H1 (cell line): ENCODE data around the gene HLF. TPM values are rescaled to one million over a fixed set of nuclear protein-coding genes. Genes with fewer than 3 reads are reported as not detected.

Experiments
- POLR2AphosphoS5 ChIP-seq: IDR thresholded peaks from 2 replicates; pipeline ENCODE4 v1.6.1; 2011; ENCODE audit warnings: low read depth, low read length
- SP4 ChIP-seq: IDR thresholded peaks from 2 replicates; pipeline ENCODE4 v1.6.1; 2012; ENCODE audit warnings: low read length, inconsistent platforms
- YY1 ChIP-seq: IDR thresholded peaks from 2 replicates; pipeline ENCODE4 v1.6.1; 2011; ENCODE audit warnings: low read depth, mild to moderate bottlenecking, low read length
- polyA plus RNA-seq, 7 experiments: library from polyadenylated mRNA; depleted of rRNA in 3 of 7; stranded (reverse) in 5 of 7; unstranded in 2 of 7; fragments of >200 nt in 5 of 7; fragments of 200-250 nt in 2 of 7; gene quantifications; 1 replicate in 5 of 7; 2 replicates in 1 of 7; 4 replicates in 1 of 7; pipeline versions ENCODE4 v1.2.1 to v1.2.3, GENCODE V29; 2011 to 2013; ENCODE audit warnings: missing spikeins in 2 of 7, mixed read lengths in 2 of 7
- total RNA-seq: library from RNA; stranded (reverse); fragmentation: NEBNext Ultra II Directional; extraction: Animal tissue kit (Norgen Biotek cat#: 25700); gene quantifications from 2 replicates; pipeline ENCODE4 v1.2.1, GENCODE V29; 2021
- TF ChIP-seq, protein P1 (sequence below): IDR thresholded peaks from 2 replicates; pipeline ENCODE4 v1.6.1; 2011; ENCODE audit warnings: low read length, improper control_type of control experiment

The HLF gene
- total and polyA plus RNA-seq, 2 of the 8 experiments (the other 6 are each of a cell fraction or from before 2014, with no cell fraction given): 0.39 to 0.60 TPM

GRCh38 chr17:55354010-55354409, 89.2 kb downstream of the HLF start (continued):
- TF ChIP-seq YY1 (no peak), POLR2AphosphoS5 (no peak), SP4 (no peak)
- TF ChIP-seq, protein P1, sequence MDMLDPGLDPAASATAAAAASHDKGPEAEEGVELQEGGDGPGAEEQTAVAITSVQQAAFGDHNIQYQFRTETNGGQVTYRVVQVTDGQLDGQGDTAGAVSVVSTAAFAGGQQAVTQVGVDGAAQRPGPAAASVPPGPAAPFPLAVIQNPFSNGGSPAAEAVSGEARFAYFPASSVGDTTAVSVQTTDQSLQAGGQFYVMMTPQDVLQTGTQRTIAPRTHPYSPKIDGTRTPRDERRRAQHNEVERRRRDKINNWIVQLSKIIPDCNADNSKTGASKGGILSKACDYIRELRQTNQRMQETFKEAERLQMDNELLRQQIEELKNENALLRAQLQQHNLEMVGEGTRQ: no peak
